GM12878 (cell line): ENCODE measurements around the gene DDX39A. TPM values are rescaled to one million over a fixed set of nuclear protein-coding genes. Genes with fewer than 3 reads are reported as not detected.

Experiments
- ATAC-seq: fragments of 200-7000 bp; cut with Tn5 transposase; 3 replicates; pipeline ENCODE4 v1.9.1; 2020; ENCODE audit warnings: mild to moderate bottlenecking, moderate library complexity
- BruUV-seq: library from RNA; stranded (reverse); fragments of 400-500 nt; replicated peaks from 2 replicates; lab custom pipeline; 2021; lab: Mats Ljungman, UMichigan
- CTCF ChIA-PET: fragments of 300-600 bp; sonication (Branson Sonifier 250); formaldehyde crosslinking; extraction: SDS; loops from one replicate; lab custom pipeline; 2021; ENCODE audit warnings: inconsistent platforms; lab: Yijun Ruan, JAX
- POLR2A ChIA-PET: fragments of 350-600 bp; formaldehyde crosslinking; extraction: SDS; loops from one replicate; lab custom pipeline; 2021; ENCODE audit warnings: inconsistent platforms; lab: Charles Lee
- RAD21 ChIA-PET: fragments of 300-600 bp; sonication (Branson Sonifier 250); formaldehyde crosslinking; loops from one replicate; lab custom pipeline; 2023; ENCODE audit warnings: antibody characterized with exemption; ENCODE audit not compliant: unreplicated experiment; lab: Charles Lee
- SMC1A ChIA-PET: fragments of 300-600 bp; sonication (Branson Sonifier 250); formaldehyde crosslinking; loops from one replicate; lab custom pipeline; 2023; ENCODE audit not compliant: unreplicated experiment, uncharacterized antibody; lab: Charles Lee
- DNase-seq: peaks from one replicate; pipeline ENCODE4 v3.0.0-alpha.2; 2011; ENCODE audit warnings: low read depth, low spot score
- FAIRE-seq: peaks from 3 replicates; lab custom pipeline; 2011; peaks lifted over from hg19 to GRCh38; lab: Jason Lieb, UNC
- H2AFZ ChIP-seq: 2 replicates; pipeline ENCODE4 v1.6.0; 2011; ENCODE audit warnings: low read depth, low read length, control low read depth; ENCODE audit not compliant: control insufficient read depth
- H3K27ac ChIP-seq: 2 replicates; pipeline ENCODE4 v1.5.1; 2011; ENCODE audit warnings: control low read depth; ENCODE audit not compliant: control insufficient read depth, insufficient read depth
- H3K27me3 ChIP-seq, 2 experiments: replicated peaks in 1 of 2; 2 replicates each; pipeline versions ENCODE4 v1.6.0 to v1.6.1; 2011; ENCODE audit warnings: low read length in 1 of 2; ENCODE audit not compliant: control insufficient read depth in 2 of 2, insufficient read depth in 2 of 2
- H3K36me3 ChIP-seq, 2 experiments: 2 replicates each; pipeline ENCODE4 v1.5.1; 2011; ENCODE audit warnings: low read length in 1 of 2; ENCODE audit not compliant: control insufficient read depth in 2 of 2, insufficient read depth in 2 of 2
- H3K4me1 ChIP-seq: 2 replicates; pipeline ENCODE4 v1.6.1; 2011; ENCODE audit warnings: mild to moderate bottlenecking, low read length, moderate library complexity, mixed read lengths; ENCODE audit not compliant: control insufficient read depth, insufficient read depth
- H3K4me2 ChIP-seq: 2 replicates; pipeline ENCODE4 v1.6.0; 2011; ENCODE audit warnings: control low read depth; ENCODE audit not compliant: control insufficient read depth, insufficient read depth
- H3K4me3 ChIP-seq: fragments of 200-600 bp; sonication (generic); 2 replicates; pipeline ENCODE4 v1.5.1; 2016
- H3K79me2 ChIP-seq: 2 replicates; pipeline ENCODE4 v1.6.0; 2011; ENCODE audit warnings: low read length; ENCODE audit not compliant: control insufficient read depth, insufficient read depth
- H3K9ac ChIP-seq: 2 replicates; pipeline ENCODE4 v1.8.0; 2011; ENCODE audit warnings: low read length, control low read depth, mixed read lengths; ENCODE audit not compliant: control insufficient read depth, insufficient read depth
- H3K9me3 ChIP-seq: replicated peaks from 3 replicates; pipeline ENCODE4 v1.5.1; 2011; ENCODE audit warnings: mild to moderate bottlenecking, low read length; ENCODE audit not compliant: control insufficient read depth, insufficient read depth
- H4K20me1 ChIP-seq: 2 replicates; pipeline ENCODE4 v1.6.0; 2011; ENCODE audit not compliant: control insufficient read depth, insufficient read depth
- BCL11A ChIP-seq: IDR thresholded peaks from 2 replicates; pipeline ENCODE4 v1.6.1; 2011; ENCODE audit warnings: low read depth, low read length
- BMI1 ChIP-seq: fragments of 450-650 bp; IDR thresholded peaks from 2 replicates; pipeline ENCODE4 v1.6.1; 2016; ENCODE audit warnings: mild to moderate bottlenecking, moderate library complexity, borderline replicate concordance
- CREM ChIP-seq: IDR thresholded peaks from 2 replicates; pipeline ENCODE4 v1.6.1; 2014; ENCODE audit warnings: antibody characterized with exemption, low read depth
- EGR1 ChIP-seq, 2 experiments: IDR thresholded peaks; 1 replicate in 1 of 2; 2 replicates in 1 of 2; pipeline ENCODE4 v1.6.1; 2011 to 2012; ENCODE audit warnings: low read depth in 2 of 2, low read length in 2 of 2, borderline replicate concordance in 1 of 2, mild to moderate bottlenecking in 1 of 2, moderate library complexity in 1 of 2
- EP300 ChIP-seq, 2 experiments: fragments of 150-350 bp in 1 of 2; IDR thresholded peaks; 2 replicates each; pipeline ENCODE4 v1.6.1; 2011 to 2012; ENCODE audit warnings: low read depth in 2 of 2, low read length in 2 of 2, borderline replicate concordance in 1 of 2, improper control_type of control experiment in 1 of 2, inconsistent platforms in 1 of 2; ENCODE audit not compliant: control insufficient read depth in 1 of 2
- FOS ChIP-seq: IDR thresholded peaks from 3 replicates; pipeline ENCODE4 v1.6.1; 2011; ENCODE audit warnings: borderline replicate concordance; ENCODE audit not compliant: insufficient read length; ENCODE audit errors: extremely low read depth
- MYB ChIP-seq: fragments of 150-350 bp; IDR thresholded peaks from 2 replicates; pipeline ENCODE4 v1.6.1; 2014; ENCODE audit warnings: mild to moderate bottlenecking, low read depth, low read length, borderline replicate concordance
- NR2F1 ChIP-seq: fragments of 450-650 bp; conservative IDR thresholded peaks from 2 replicates; pipeline ENCODE4 v1.6.1; 2017; ENCODE audit warnings: mild to moderate bottlenecking
- POLR2A ChIP-seq: IDR thresholded peaks from 2 replicates; pipeline ENCODE4 v1.6.1; 2011; ENCODE audit warnings: low read depth, mild to moderate bottlenecking, low read length
- SIN3A ChIP-seq: IDR thresholded peaks from 2 replicates; pipeline ENCODE4 v1.6.1; 2012; ENCODE audit warnings: low read depth, low read length, improper control_type of control experiment
- WGBS: methylation state at CpG from one replicate; pipeline ENCODE4 v1.1.6; 2016; ENCODE audit warnings: low lambda C conversion rate; ENCODE audit not compliant: insufficient replicate concordance, insufficient coverage; ENCODE audit errors: missing lambda C conversion rate; 5-methylcytosine and 5-hydroxymethylcytosine counted together
- in situ Hi-C: fragments of 300-500 bp; cut with MboI; formaldehyde crosslinking; loops from 9 replicates; pipeline ENCODE4 v1.14.3; 2018; ENCODE audit warnings: mixed read lengths
- intact Hi-C: fragments of 100-400 bp; cut with micrococcal nuclease; formaldehyde crosslinking; loops from one replicate; pipeline ENCODE4 v1.14.2; 2022; ENCODE audit not compliant: unreplicated experiment
- polyA plus RNA-seq, 11 experiments: library from polyadenylated mRNA; depleted of rRNA in 4 of 11; unstranded in 6 of 11; stranded (reverse) in 5 of 11; fragments of >200 nt; fragmentation: Nextera tagmentation in 4 of 11; fragmentation: Illumina TruSeq in 1 of 11; extraction: Ambion mirVana in 4 of 11; extraction: Trizol in 1 of 11; gene quantifications; 1 replicate in 1 of 11; 2 replicates in 10 of 11; pipeline versions ENCODE4 v1.2.1 to v1.2.3, GENCODE V29; 2011 to 2016; ENCODE audit warnings: inconsistent platforms in 2 of 11, missing spikeins in 2 of 11, low read depth in 1 of 11
- total RNA-seq, 4 experiments: library from RNA; depleted of rRNA in 3 of 4; stranded (reverse); fragments of >200 nt in 3 of 4; fragmentation: Illumina TruSeq in 1 of 4; extraction: Trizol in 1 of 4; gene quantifications; 2 replicates each; pipeline versions ENCODE4 v1.2.1 to v1.2.3, GENCODE V29; 2013 to 2021
- TF ChIP-seq, protein P1 (sequence below): fragments of 450-650 bp; formaldehyde crosslinking; IDR thresholded peaks from 2 replicates; pipeline ENCODE4 v1.4.0; 2022; ENCODE audit warnings: mild to moderate bottlenecking, moderate library complexity
- TF ChIP-seq, protein P2 (sequence below): fragments of 450-650 bp; IDR thresholded peaks from 2 replicates; pipeline ENCODE4 v1.6.1; 2017; ENCODE audit warnings: mild to moderate bottlenecking, low read depth, inconsistent platforms; ENCODE audit not compliant: poor library complexity, severe bottlenecking
- TF ChIP-seq, protein P3 (sequence below): fragments of 450-650 bp; conservative IDR thresholded peaks from 2 replicates; pipeline ENCODE4 v1.6.1; 2017; ENCODE audit warnings: mild to moderate bottlenecking, moderate library complexity

Gene DDX39A
- total and polyA plus RNA-seq, 10 of the 15 experiments (the other 5 are each of a cell fraction or from before 2014, with no cell fraction given) = 113 to 378 (median 224) TPM

DNA sequence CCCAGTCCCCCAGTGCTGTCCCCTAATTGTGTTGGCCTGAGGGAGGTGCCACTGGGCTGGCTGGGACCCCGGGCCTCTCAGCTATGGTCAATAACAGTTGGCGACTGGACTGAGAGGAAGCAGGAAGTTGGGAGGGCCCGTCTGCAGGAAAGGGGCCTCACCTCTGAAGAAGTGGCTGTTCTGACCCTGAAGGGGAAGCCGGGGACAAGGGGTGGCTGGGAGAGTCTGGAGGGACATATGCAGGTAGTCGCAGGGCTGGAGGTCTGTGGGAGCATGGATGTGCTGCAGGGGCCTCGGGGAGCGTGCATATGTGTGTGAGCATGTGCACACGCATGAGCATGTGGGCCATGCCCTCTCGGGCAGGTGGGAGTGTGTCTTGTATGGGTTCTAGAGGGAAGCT lies 19.9 kb upstream of the DDX39A start:
- ChIA-PET SMC1A (no interaction called here), RAD21 (interaction anchor here (0.7 kb wide), 1 partner anchor 195 kb away, joined by 4 read pairs; no protein-coding TSS in a partner anchor), CTCF (interaction anchor here (1.0 to 1.8 kb wide), 3 partner anchors 29 to 77 kb away, joined by 3 to 4 read pairs (median 3); no protein-coding TSS in a partner anchor), POLR2A (no interaction called here)
- Histone ChIP-seq H3K27me3 (no peaks in the 10 kb centered on the region), H3K4me3 (no peak overlapping the region), H3K79me2 (peaks cover 28% of the 10 kb centered on the region), H4K20me1 (no peaks in the 10 kb centered on the region), H2AFZ (no peak overlapping the region), H3K27ac (no peak overlapping the region), H3K4me1 (peaks cover 20% of the 10 kb centered on the region), H3K36me3 (peaks cover 11 to 18% of the 10 kb centered on the region in 2 experiments), H3K9ac (no peak overlapping the region), H3K4me2 (no peak overlapping the region), H3K9me3 (no peaks in the 10 kb centered on the region)
- in situ Hi-C loops (no loop called here), intact Hi-C loops (no loop called here)
- ATAC-seq (no peak), FAIRE-seq (no peak), DNase-seq (no peak)
- BruUV-seq = no TSS peak
- TF ChIP-seq, protein P1, sequence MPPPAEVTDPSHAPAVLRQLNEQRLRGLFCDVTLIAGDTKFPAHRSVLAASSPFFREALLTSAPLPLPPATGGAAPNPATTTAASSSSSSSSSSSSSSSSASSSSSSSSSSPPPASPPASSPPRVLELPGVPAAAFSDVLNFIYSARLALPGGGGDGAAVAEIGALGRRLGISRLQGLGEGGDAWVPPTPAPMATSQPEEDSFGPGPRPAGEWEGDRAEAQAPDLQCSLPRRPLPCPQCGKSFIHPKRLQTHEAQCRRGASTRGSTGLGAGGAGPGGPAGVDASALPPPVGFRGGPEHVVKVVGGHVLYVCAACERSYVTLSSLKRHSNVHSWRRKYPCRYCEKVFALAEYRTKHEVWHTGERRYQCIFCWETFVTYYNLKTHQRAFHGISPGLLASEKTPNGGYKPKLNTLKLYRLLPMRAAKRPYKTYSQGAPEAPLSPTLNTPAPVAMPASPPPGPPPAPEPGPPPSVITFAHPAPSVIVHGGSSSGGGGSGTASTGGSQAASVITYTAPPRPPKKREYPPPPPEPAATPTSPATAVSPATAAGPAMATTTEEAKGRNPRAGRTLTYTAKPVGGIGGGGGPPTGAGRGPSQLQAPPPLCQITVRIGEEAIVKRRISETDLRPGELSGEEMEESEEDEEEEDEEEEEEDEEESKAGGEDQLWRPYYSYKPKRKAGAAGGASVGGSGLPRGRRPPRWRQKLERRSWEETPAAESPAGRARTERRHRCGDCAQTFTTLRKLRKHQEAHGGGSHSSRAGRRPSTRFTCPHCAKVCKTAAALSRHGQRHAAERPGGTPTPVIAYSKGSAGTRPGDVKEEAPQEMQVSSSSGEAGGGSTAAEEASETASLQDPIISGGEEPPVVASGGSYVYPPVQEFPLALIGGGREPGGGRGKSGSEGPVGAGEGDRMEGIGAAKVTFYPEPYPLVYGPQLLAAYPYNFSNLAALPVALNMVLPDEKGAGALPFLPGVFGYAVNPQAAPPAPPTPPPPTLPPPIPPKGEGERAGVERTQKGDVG (CRISPR knock-in tag) = no peak
- TF ChIP-seq NR2F1 (no peak), POLR2A (no peak), CREM (no peak), FOS (no peak), EGR1 (IDR thresholded peaks at IDR 0.05; ENCODE audit: borderline replicate concordance in 1 of 2, low read depth in 2 of 2, low read length in 2 of 2) (no peak), BMI1 (no peak), SIN3A (no peak), BCL11A (no peak), MYB (no peak), EP300 (IDR thresholded peaks at IDR 0.05; ENCODE audit: borderline replicate concordance in 1 of 2, control insufficient read depth in 1 of 2, low read depth in 2 of 2, low read length in 2 of 2) (no peak)
- TF ChIP-seq, protein P2, sequence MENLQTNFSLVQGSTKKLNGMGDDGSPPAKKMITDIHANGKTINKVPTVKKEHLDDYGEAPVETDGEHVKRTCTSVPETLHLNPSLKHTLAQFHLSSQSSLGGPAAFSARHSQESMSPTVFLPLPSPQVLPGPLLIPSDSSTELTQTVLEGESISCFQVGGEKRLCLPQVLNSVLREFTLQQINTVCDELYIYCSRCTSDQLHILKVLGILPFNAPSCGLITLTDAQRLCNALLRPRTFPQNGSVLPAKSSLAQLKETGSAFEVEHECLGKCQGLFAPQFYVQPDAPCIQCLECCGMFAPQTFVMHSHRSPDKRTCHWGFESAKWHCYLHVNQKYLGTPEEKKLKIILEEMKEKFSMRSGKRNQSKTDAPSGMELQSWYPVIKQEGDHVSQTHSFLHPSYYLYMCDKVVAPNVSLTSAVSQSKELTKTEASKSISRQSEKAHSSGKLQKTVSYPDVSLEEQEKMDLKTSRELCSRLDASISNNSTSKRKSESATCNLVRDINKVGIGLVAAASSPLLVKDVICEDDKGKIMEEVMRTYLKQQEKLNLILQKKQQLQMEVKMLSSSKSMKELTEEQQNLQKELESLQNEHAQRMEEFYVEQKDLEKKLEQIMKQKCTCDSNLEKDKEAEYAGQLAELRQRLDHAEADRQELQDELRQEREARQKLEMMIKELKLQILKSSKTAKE = no peak
- TF ChIP-seq, protein P3, sequence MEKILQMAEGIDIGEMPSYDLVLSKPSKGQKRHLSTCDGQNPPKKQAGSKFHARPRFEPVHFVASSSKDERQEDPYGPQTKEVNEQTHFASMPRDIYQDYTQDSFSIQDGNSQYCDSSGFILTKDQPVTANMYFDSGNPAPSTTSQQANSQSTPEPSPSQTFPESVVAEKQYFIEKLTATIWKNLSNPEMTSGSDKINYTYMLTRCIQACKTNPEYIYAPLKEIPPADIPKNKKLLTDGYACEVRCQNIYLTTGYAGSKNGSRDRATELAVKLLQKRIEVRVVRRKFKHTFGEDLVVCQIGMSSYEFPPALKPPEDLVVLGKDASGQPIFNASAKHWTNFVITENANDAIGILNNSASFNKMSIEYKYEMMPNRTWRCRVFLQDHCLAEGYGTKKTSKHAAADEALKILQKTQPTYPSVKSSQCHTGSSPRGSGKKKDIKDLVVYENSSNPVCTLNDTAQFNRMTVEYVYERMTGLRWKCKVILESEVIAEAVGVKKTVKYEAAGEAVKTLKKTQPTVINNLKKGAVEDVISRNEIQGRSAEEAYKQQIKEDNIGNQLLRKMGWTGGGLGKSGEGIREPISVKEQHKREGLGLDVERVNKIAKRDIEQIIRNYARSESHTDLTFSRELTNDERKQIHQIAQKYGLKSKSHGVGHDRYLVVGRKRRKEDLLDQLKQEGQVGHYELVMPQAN = no peak
- WGBS = 72% methylated on average over 9 of the region's 9 CpGs
